ENCODE measurements around the gene MS4A10. TPM values are rescaled to one million over a fixed set of nuclear protein-coding genes. Genes with fewer than 3 reads are reported as not detected.

The MS4A10 gene
- polyA plus RNA-seq, 3 donors, result not detected

DNA sequence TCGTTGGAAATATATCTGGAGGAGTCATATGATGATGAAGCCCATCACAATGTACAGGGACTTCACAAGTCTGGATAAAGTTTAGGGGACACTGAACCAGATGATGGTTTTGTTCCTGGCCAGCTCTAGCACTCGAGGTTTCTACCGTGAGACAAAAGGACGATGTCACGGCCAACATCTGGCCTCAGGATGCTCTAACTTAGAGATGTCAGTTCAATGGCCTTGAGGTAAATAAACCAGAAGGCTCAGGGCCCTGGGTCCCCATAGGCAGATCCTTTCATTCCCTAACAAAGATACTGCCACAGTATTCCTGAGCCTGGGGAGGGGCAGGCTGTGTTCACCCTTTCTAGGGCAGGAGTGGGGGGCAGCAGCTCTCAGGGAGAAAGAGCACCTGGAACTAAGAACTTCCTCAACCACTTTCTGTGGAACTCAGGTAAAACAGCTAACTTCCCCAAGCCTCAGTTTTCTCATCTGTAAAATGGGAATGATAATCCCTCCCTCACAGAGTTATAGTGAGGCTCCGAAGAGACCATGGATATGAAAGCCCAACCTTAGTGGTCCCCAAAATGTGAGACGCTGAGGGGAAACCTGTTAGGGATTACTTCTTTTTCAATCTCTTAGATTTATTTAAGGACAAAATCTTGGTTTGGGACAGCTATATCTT lies 18.3 kb downstream of the MS4A10 start:
- H3K27me3 Mint-ChIP-seq (ENCODE audit: low read depth in 3 of 3), result peaks cover 10 to 17% (median 16%) of the 10 kb centered on the region in 3 donors

GRCh38 chr11:60809249-60809648 lies 24.1 kb downstream of the MS4A10 start:
- TF ChIP-seq, protein P1, sequence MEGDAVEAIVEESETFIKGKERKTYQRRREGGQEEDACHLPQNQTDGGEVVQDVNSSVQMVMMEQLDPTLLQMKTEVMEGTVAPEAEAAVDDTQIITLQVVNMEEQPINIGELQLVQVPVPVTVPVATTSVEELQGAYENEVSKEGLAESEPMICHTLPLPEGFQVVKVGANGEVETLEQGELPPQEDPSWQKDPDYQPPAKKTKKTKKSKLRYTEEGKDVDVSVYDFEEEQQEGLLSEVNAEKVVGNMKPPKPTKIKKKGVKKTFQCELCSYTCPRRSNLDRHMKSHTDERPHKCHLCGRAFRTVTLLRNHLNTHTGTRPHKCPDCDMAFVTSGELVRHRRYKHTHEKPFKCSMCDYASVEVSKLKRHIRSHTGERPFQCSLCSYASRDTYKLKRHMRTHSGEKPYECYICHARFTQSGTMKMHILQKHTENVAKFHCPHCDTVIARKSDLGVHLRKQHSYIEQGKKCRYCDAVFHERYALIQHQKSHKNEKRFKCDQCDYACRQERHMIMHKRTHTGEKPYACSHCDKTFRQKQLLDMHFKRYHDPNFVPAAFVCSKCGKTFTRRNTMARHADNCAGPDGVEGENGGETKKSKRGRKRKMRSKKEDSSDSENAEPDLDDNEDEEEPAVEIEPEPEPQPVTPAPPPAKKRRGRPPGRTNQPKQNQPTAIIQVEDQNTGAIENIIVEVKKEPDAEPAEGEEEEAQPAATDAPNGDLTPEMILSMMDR (IDR thresholded peaks at IDR 0.05), result no peak
- H3K4me3 Mint-ChIP-seq, result no peak overlapping the region
- peaks cover 11% of the 10 kb centered on the region for H3K4me1 Mint-ChIP-seq
- peaks cover 4 to 13% (median 9%) of the 10 kb centered on the region in 3 donors for H3K27me3 Mint-ChIP-seq (ENCODE audit: low read depth in 3 of 3)
- H3K36me3 ChIP-seq (replicated peaks in 1 of 2; ENCODE audit: control insufficient read depth in 1 of 2, insufficient read depth in 2 of 2, low read length in 2 of 2), result no peaks in the 10 kb centered on the region
- H3K4me2 ChIP-seq (replicated peaks; ENCODE audit: extremely low read depth, low read length, poor library complexity, severe bottlenecking), result no peak overlapping the region
- H3K9me3 Mint-ChIP-seq, result peaks cover 0 to 2% (median 0%) of the 10 kb centered on the region in 7 donors
- H3K4me1 ChIP-seq (ENCODE audit: control insufficient read depth in 1 of 2, insufficient read depth in 2 of 2, low read length in 2 of 2), result peaks cover 0 to 8% of the 10 kb centered on the region in 2 donors
- H3K4me3 ChIP-seq (replicated peaks in 1 of 3; ENCODE audit: low read depth in 2 of 3, low read length in 3 of 3), result no peak overlapping the region
- H3K27ac ChIP-seq (ENCODE audit: low read depth in 1 of 2, low read length in 2 of 2), result no peak overlapping the region
- no peaks in the 10 kb centered on the region for H3K9me3 ChIP-seq (replicated peaks in 1 of 2; ENCODE audit: control insufficient read depth in 1 of 2, insufficient read depth in 1 of 2, low read length in 2 of 2)
- no peaks in the 10 kb centered on the region for H3K79me2 ChIP-seq (ENCODE audit: insufficient read depth, low read length)
- no peaks in the 10 kb centered on the region for H4K20me1 ChIP-seq (ENCODE audit: insufficient read depth, low read length)
- no peak for DNase-seq
- intact Hi-C loops (cut with micrococcal nuclease), result no loop called here
- no peaks in the 10 kb centered on the region for H3K27me3 ChIP-seq (ENCODE audit: control insufficient read depth in 2 of 2, insufficient read depth in 2 of 2, low read length in 2 of 2)
- 90% methylated on average over 1 of the region's 3 CpGs for WGBS (ENCODE audit: insufficient coverage)
- no peak overlapping the region for H3K27ac Mint-ChIP-seq
- no peaks in the 10 kb centered on the region for H3K36me3 Mint-ChIP-seq
- H2AFZ ChIP-seq (ENCODE audit: insufficient read depth, low read depth, low read length, poor library complexity, severe bottlenecking), result no peak overlapping the region
- no peak overlapping the region for H3K9ac ChIP-seq (ENCODE audit: insufficient read depth, low read length, poor library complexity, severe bottlenecking)

More for the DNA sequence above, 18.3 kb downstream of the MS4A10 start:
- H4K20me1 ChIP-seq (ENCODE audit: insufficient read depth, low read length), result no peaks in the 10 kb centered on the region
- Mint-ChIP-seq H3K9me3 (no peaks in the 10 kb centered on the region), H3K36me3 (no peaks in the 10 kb centered on the region), H3K27ac (no peak overlapping the region), H3K4me1 (no peaks in the 10 kb centered on the region), H3K4me3 (no peak overlapping the region)
- no peaks in the 10 kb centered on the region for H3K79me2 ChIP-seq (ENCODE audit: insufficient read depth, low read length)
- no peaks in the 10 kb centered on the region for H3K27me3 ChIP-seq (ENCODE audit: control insufficient read depth in 2 of 2, insufficient read depth in 2 of 2, low read length in 2 of 2)
- no peaks in the 10 kb centered on the region for H3K4me1 ChIP-seq (ENCODE audit: control insufficient read depth in 1 of 2, insufficient read depth in 2 of 2, low read length in 2 of 2)
- H3K9me3 ChIP-seq (replicated peaks in 1 of 2; ENCODE audit: control insufficient read depth in 1 of 2, insufficient read depth in 1 of 2, low read length in 2 of 2), result no peaks in the 10 kb centered on the region
- TF ChIP-seq, protein P1 (IDR thresholded peaks at IDR 0.05), result no peak
- H3K27ac ChIP-seq (ENCODE audit: low read depth in 1 of 2, low read length in 2 of 2), result no peak overlapping the region
- no peaks in the 10 kb centered on the region for H3K36me3 ChIP-seq (replicated peaks in 1 of 2; ENCODE audit: control insufficient read depth in 1 of 2, insufficient read depth in 2 of 2, low read length in 2 of 2)
- 82% methylated on average over 5 of the region's 7 CpGs for WGBS (ENCODE audit: insufficient coverage)
- no peak overlapping the region for H3K9ac ChIP-seq (ENCODE audit: insufficient read depth, low read length, poor library complexity, severe bottlenecking)
- no peak overlapping the region for H3K4me3 ChIP-seq (replicated peaks in 1 of 3; ENCODE audit: low read depth in 2 of 3, low read length in 3 of 3)
- no peak overlapping the region for H2AFZ ChIP-seq (ENCODE audit: insufficient read depth, low read depth, low read length, poor library complexity, severe bottlenecking)
- intact Hi-C loops (cut with micrococcal nuclease), result no loop called here
- no peak for DNase-seq
- H3K4me2 ChIP-seq (replicated peaks; ENCODE audit: extremely low read depth, low read length, poor library complexity, severe bottlenecking), result no peak overlapping the region

All from CD14-positive monocyte (primary cell).